ENCODE data around the gene PLXNB1.
A peak's percentile ranks its signal among the peaks of the same experiment; 100 is the strongest.

Gene PLXNB1

GRCh38 chr3:48430708-48431101 is 819 bp upstream of the PLXNB1 start:
- peak overlapping the region; percentile 89 for H3K27ac ChIP-seq (ENCODE audit: low read depth, low read length)
- H3K4me1 ChIP-seq (ENCODE audit: insufficient read depth, low read length) = peaks cover 35% of the 10 kb centered on the region
- no peaks in the 10 kb centered on the region for H3K9me3 ChIP-seq (ENCODE audit: low read length)
- H3K4me3 ChIP-seq (ENCODE audit: low read depth in 1 of 2, low read length in 2 of 2) = no peak overlapping the region
- H3K36me3 ChIP-seq (ENCODE audit: insufficient read depth, low read length) = peaks cover 14% of the 10 kb centered on the region
- no peak overlapping the region for H3K9ac ChIP-seq (ENCODE audit: low read length)
- no peaks in the 10 kb centered on the region for H3K27me3 ChIP-seq (ENCODE audit: control insufficient read depth in 1 of 2, insufficient read depth in 2 of 2, low read length in 2 of 2)

GRCh38 chr3:48429317-48429959 is 448 bp downstream of the PLXNB1 start:
- peak overlapping the region; percentile 89 for H3K27ac ChIP-seq (ENCODE audit: low read depth, low read length)
- peaks cover 14% of the 10 kb centered on the region for H3K36me3 ChIP-seq (ENCODE audit: insufficient read depth, low read length)
- H3K4me3 ChIP-seq (ENCODE audit: low read depth in 1 of 2, low read length in 2 of 2) = peak overlapping the region; percentile 63 to 66
- H3K9me3 ChIP-seq (ENCODE audit: low read length) = no peaks in the 10 kb centered on the region
- H3K9ac ChIP-seq (ENCODE audit: low read length) = no peak overlapping the region
- no peaks in the 10 kb centered on the region for H3K27me3 ChIP-seq (ENCODE audit: control insufficient read depth in 1 of 2, insufficient read depth in 2 of 2, low read length in 2 of 2)
- peaks cover 46% of the 10 kb centered on the region for H3K4me1 ChIP-seq (ENCODE audit: insufficient read depth, low read length)

GRCh38 chr3:48428572-48429316 is 1.1 kb downstream of the PLXNB1 start:
- Histone ChIP-seq H3K9ac (ENCODE audit: low read length) (peak overlapping the region; percentile 63), H3K36me3 (ENCODE audit: insufficient read depth, low read length) (peaks cover 9% of the 10 kb centered on the region), H3K27me3 (ENCODE audit: control insufficient read depth in 1 of 2, insufficient read depth in 2 of 2, low read length in 2 of 2) (no peaks in the 10 kb centered on the region), H3K4me1 (ENCODE audit: insufficient read depth, low read length) (peaks cover 52% of the 10 kb centered on the region), H3K9me3 (ENCODE audit: low read length) (no peaks in the 10 kb centered on the region), H3K4me3 (ENCODE audit: low read depth in 1 of 2, low read length in 2 of 2) (peak overlapping the region; percentile 63 to 66), H3K27ac (ENCODE audit: low read depth, low read length) (peak overlapping the region; percentile 89)

GRCh38 chr3:48428088-48428571 is 1.8 kb downstream of the PLXNB1 start:
- H3K36me3 ChIP-seq (ENCODE audit: insufficient read depth, low read length) = peaks cover 10% of the 10 kb centered on the region
- H3K9me3 ChIP-seq (ENCODE audit: low read length) = no peaks in the 10 kb centered on the region
- H3K27me3 ChIP-seq (ENCODE audit: control insufficient read depth in 1 of 2, insufficient read depth in 2 of 2, low read length in 2 of 2) = no peaks in the 10 kb centered on the region
- peak overlapping the region; percentile 89 for H3K27ac ChIP-seq (ENCODE audit: low read depth, low read length)
- peaks cover 58% of the 10 kb centered on the region for H3K4me1 ChIP-seq (ENCODE audit: insufficient read depth, low read length)
- peak overlapping the region; percentile 63 for H3K9ac ChIP-seq (ENCODE audit: low read length)
- H3K4me3 ChIP-seq (ENCODE audit: low read depth in 1 of 2, low read length in 2 of 2) = peak overlapping the region; percentile 63 to 66

- Histone ChIP-seq H3K4me1 (ENCODE audit: insufficient read depth, low read length) (peaks cover 62% of the 10 kb centered on the region), H3K4me3 (ENCODE audit: low read depth in 1 of 2, low read length in 2 of 2) (peak overlapping the region; percentile 28 to 63)
These were observed 2.3 kb downstream of the PLXNB1 start for GRCh38 chr3:48427630-48427962.

GRCh38 chr3:48426944-48427629 is 2.8 kb downstream of the PLXNB1 start:
- Histone ChIP-seq H3K9me3 (ENCODE audit: low read length) (no peaks in the 10 kb centered on the region), H3K4me3 (ENCODE audit: low read depth in 1 of 2, low read length in 2 of 2) (peak overlapping the region; percentile 28 to 63), H3K9ac (ENCODE audit: low read length) (peak overlapping the region; percentile 63), H3K4me1 (ENCODE audit: insufficient read depth, low read length) (peaks cover 62% of the 10 kb centered on the region), H3K36me3 (ENCODE audit: insufficient read depth, low read length) (peaks cover 14% of the 10 kb centered on the region), H3K27me3 (ENCODE audit: control insufficient read depth in 1 of 2, insufficient read depth in 2 of 2, low read length in 2 of 2) (no peaks in the 10 kb centered on the region), H3K27ac (ENCODE audit: low read depth, low read length) (peak overlapping the region; percentile 89)

More at GRCh38 chr3:48427630-48427962, 2.3 kb downstream of the PLXNB1 start:
- Histone ChIP-seq H3K36me3 (ENCODE audit: insufficient read depth, low read length) (peaks cover 14% of the 10 kb centered on the region), H3K27ac (ENCODE audit: low read depth, low read length) (peak overlapping the region; percentile 89), H3K9me3 (ENCODE audit: low read length) (no peaks in the 10 kb centered on the region), H3K9ac (ENCODE audit: low read length) (peak overlapping the region; percentile 63), H3K27me3 (ENCODE audit: control insufficient read depth in 1 of 2, insufficient read depth in 2 of 2, low read length in 2 of 2) (no peaks in the 10 kb centered on the region)

- Histone ChIP-seq H3K9me3 (ENCODE audit: low read length) (no peaks in the 10 kb centered on the region), H3K4me1 (ENCODE audit: insufficient read depth, low read length) (peaks cover 62% of the 10 kb centered on the region), H3K27ac (ENCODE audit: low read depth, low read length) (peak overlapping the region; percentile 89), H3K27me3 (ENCODE audit: control insufficient read depth in 1 of 2, insufficient read depth in 2 of 2, low read length in 2 of 2) (no peaks in the 10 kb centered on the region), H3K36me3 (ENCODE audit: insufficient read depth, low read length) (peaks cover 18% of the 10 kb centered on the region), H3K4me3 (ENCODE audit: low read depth in 1 of 2, low read length in 2 of 2) (peak overlapping the region; percentile 9 to 63), H3K9ac (ENCODE audit: low read length) (peak overlapping the region; percentile 32)
These were observed 3.4 kb downstream of the PLXNB1 start for GRCh38 chr3:48426401-48426909.

GRCh38 chr3:48425281-48425812 is 4.5 kb downstream of the PLXNB1 start:
- Histone ChIP-seq H3K9me3 (ENCODE audit: low read length) (no peaks in the 10 kb centered on the region), H3K4me1 (ENCODE audit: insufficient read depth, low read length) (peaks cover 59% of the 10 kb centered on the region), H3K27ac (ENCODE audit: low read depth, low read length) (peak overlapping the region; percentile 89), H3K9ac (ENCODE audit: low read length) (peak overlapping the region; percentile 32), H3K27me3 (ENCODE audit: control insufficient read depth in 1 of 2, insufficient read depth in 2 of 2, low read length in 2 of 2) (no peaks in the 10 kb centered on the region), H3K4me3 (ENCODE audit: low read depth in 1 of 2, low read length in 2 of 2) (peak overlapping the region; percentile 4 to 63), H3K36me3 (ENCODE audit: insufficient read depth, low read length) (peaks cover 24% of the 10 kb centered on the region)

GRCh38 chr3:48423883-48424695 is 5.8 kb downstream of the PLXNB1 start:
- Histone ChIP-seq H3K27me3 (ENCODE audit: control insufficient read depth in 1 of 2, insufficient read depth in 2 of 2, low read length in 2 of 2) (no peaks in the 10 kb centered on the region), H3K4me1 (ENCODE audit: insufficient read depth, low read length) (peaks cover 55% of the 10 kb centered on the region), H3K9ac (ENCODE audit: low read length) (no peak overlapping the region), H3K27ac (ENCODE audit: low read depth, low read length) (peak overlapping the region; percentile 89), H3K9me3 (ENCODE audit: low read length) (no peaks in the 10 kb centered on the region), H3K4me3 (ENCODE audit: low read depth in 1 of 2, low read length in 2 of 2) (no peak overlapping the region), H3K36me3 (ENCODE audit: insufficient read depth, low read length) (peaks cover 35% of the 10 kb centered on the region)

- peak overlapping the region; percentile 22 for H3K27ac ChIP-seq (ENCODE audit: low read depth, low read length)
- no peaks in the 10 kb centered on the region for H3K9me3 ChIP-seq (ENCODE audit: low read length)
- H3K4me1 ChIP-seq (ENCODE audit: insufficient read depth, low read length) = peaks cover 55% of the 10 kb centered on the region
- no peak overlapping the region for H3K4me3 ChIP-seq (ENCODE audit: low read depth in 1 of 2, low read length in 2 of 2)
- no peaks in the 10 kb centered on the region for H3K27me3 ChIP-seq (ENCODE audit: control insufficient read depth in 1 of 2, insufficient read depth in 2 of 2, low read length in 2 of 2)
- H3K9ac ChIP-seq (ENCODE audit: low read length) = no peak overlapping the region
- H3K36me3 ChIP-seq (ENCODE audit: insufficient read depth, low read length) = peaks cover 35% of the 10 kb centered on the region
These were observed 6.5 kb downstream of the PLXNB1 start for GRCh38 chr3:48423241-48423882.
